ENCODE results near the gene PLEKHA6. TPM values are rescaled to one million over a fixed set of nuclear protein-coding genes. Genes with fewer than 3 reads are reported as not detected.

Gene PLEKHA6
- total RNA-seq, 1 donor from 2014 or later: 1.0 TPM

DNA sequence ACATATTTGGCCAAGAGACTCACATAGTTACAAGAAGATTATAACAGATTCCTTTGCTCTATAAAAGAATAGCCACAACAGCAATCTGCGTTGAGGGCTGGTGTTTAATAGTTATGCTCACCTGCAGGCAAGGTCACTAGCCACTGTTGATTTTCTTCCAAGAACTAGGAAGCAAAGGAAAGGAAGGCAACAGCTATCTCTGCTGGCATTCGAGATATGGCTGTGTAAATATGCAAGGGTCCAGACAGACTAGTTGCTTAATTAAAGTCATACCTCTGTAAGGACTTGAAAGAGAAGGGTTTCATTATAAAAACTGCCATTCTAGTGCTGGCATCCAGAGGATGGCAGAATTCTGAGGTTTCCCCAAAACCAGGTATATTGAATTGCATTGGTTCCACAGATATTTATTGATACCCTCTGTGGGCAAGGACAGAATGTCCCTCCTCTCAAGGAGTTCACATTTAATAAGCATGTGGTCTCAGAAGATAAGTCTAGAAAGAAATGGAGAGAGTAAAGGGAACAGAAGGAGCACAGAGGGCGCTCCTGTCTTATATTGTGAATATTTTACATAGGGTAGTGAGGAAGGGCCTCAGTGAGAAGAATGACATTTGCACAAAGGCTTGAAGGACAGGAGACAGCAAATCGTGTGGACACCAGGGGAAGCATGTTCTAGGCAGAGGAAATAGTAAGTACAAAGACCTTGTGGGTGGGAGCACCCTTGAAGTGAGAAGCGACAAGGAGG is 23.6 kb upstream of the PLEKHA6 start:
- peaks cover 5 to 9% (median 5%) of the 10 kb centered on the region in 3 donors for H3K27me3 ChIP-seq (ENCODE audit: control insufficient read depth in 3 of 3, insufficient read depth in 3 of 3, low read length in 3 of 3)
- no peak overlapping the region for H3K4me3 ChIP-seq (ENCODE audit: low read length in 3 of 3)
- peaks cover 4 to 9% (median 5%) of the 10 kb centered on the region in 3 donors for H3K4me1 ChIP-seq (ENCODE audit: control insufficient read depth in 3 of 3, insufficient read depth in 3 of 3, low read length in 3 of 3)
- H3K9me3 ChIP-seq (ENCODE audit: control insufficient read depth in 3 of 3, low read length in 3 of 3): no peaks in the 10 kb centered on the region
- H3K36me3 ChIP-seq (ENCODE audit: control insufficient read depth in 3 of 3, insufficient read depth in 3 of 3, low read length in 3 of 3): no peaks in the 10 kb centered on the region
- H3K27ac ChIP-seq (ENCODE audit: low read depth, low read length): no peak overlapping the region
- no peak overlapping the region for H3K9ac ChIP-seq (ENCODE audit: low read depth in 1 of 3, low read length in 3 of 3)

GRCh38 chr1:204382714-204383083 is 23.0 kb upstream of the PLEKHA6 start:
- no peak overlapping the region for H3K9ac ChIP-seq (ENCODE audit: low read depth in 1 of 3, low read length in 3 of 3)
- no peak overlapping the region for H3K27ac ChIP-seq (ENCODE audit: low read depth, low read length)
- H3K9me3 ChIP-seq (ENCODE audit: control insufficient read depth in 3 of 3, low read length in 3 of 3): no peaks in the 10 kb centered on the region
- H3K4me3 ChIP-seq (ENCODE audit: low read length in 3 of 3): no peak overlapping the region
- peaks cover 11 to 15% (median 12%) of the 10 kb centered on the region in 3 donors for H3K4me1 ChIP-seq (ENCODE audit: control insufficient read depth in 3 of 3, insufficient read depth in 3 of 3, low read length in 3 of 3)
- H3K36me3 ChIP-seq (ENCODE audit: control insufficient read depth in 3 of 3, insufficient read depth in 3 of 3, low read length in 3 of 3): no peaks in the 10 kb centered on the region
- H3K27me3 ChIP-seq (ENCODE audit: control insufficient read depth in 3 of 3, insufficient read depth in 3 of 3, low read length in 3 of 3): peaks cover 9 to 12% (median 10%) of the 10 kb centered on the region in 3 donors

- peaks cover 14 to 25% (median 18%) of the 10 kb centered on the region in 3 donors for H3K27me3 ChIP-seq (ENCODE audit: control insufficient read depth in 3 of 3, insufficient read depth in 3 of 3, low read length in 3 of 3)
- no peak overlapping the region for H3K4me3 ChIP-seq (ENCODE audit: low read length in 3 of 3)
- H3K9me3 ChIP-seq (ENCODE audit: control insufficient read depth in 3 of 3, low read length in 3 of 3): no peaks in the 10 kb centered on the region
- H3K4me1 ChIP-seq (ENCODE audit: control insufficient read depth in 3 of 3, insufficient read depth in 3 of 3, low read length in 3 of 3): peaks cover 15 to 23% (median 21%) of the 10 kb centered on the region in 3 donors
- no peak overlapping the region for H3K27ac ChIP-seq (ENCODE audit: low read depth, low read length)
- no peaks in the 10 kb centered on the region for H3K36me3 ChIP-seq (ENCODE audit: control insufficient read depth in 3 of 3, insufficient read depth in 3 of 3, low read length in 3 of 3)
- H3K9ac ChIP-seq (ENCODE audit: low read depth in 1 of 3, low read length in 3 of 3): peak overlapping the region in 1 of 3 donors; percentile 16
Measured at GRCh38 chr1:204380293-204380831, 20.6 kb upstream of the PLEKHA6 start.

DNA sequence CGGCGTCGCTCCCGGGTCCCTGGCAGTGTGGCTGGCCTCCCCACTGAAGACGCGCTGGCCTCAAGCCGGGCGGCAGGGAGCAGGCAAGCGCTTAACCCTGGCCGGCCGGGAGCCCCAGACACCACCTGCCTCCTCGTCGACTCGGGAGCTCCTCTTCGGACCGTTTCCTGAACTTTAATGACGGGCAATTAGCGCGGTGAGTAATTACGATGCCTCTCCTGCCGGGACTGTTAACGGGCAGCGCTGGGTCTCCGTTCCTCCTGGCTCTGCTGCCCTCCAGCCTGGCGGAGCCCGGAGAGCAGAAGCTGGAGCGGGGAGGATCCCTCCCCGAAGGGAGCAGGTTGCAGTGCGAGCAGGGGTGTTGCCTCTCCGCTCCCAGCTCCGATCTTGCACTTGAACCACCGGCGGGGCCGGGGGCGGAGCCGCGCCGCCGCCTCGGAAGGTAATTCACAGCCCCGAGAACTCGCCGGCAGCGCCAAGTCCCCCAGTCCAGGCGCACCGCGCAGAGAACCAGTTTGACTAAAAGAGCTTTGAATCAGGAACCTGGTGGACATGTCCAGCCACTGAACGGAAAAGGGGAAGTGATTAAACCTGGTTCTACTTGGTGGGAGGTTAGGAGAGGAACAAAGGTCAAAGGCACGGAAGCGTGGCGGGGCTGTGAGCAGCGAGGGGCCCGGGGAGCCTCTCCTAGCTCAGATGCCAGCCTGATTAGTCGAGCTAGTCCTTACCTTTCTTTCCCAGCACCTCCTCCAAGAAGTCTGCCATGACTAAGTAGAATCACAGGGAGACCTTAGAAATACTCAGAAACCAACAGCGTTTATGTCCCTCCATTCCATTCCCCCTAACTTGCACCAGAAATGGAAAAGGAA is 18.3 kb upstream of the PLEKHA6 start:
- H3K27me3 ChIP-seq (ENCODE audit: control insufficient read depth in 3 of 3, insufficient read depth in 3 of 3, low read length in 3 of 3): peaks cover 22 to 30% (median 26%) of the 10 kb centered on the region in 3 donors
- H3K9me3 ChIP-seq (ENCODE audit: control insufficient read depth in 3 of 3, low read length in 3 of 3): no peaks in the 10 kb centered on the region
- peaks cover 15 to 23% (median 21%) of the 10 kb centered on the region in 3 donors for H3K4me1 ChIP-seq (ENCODE audit: control insufficient read depth in 3 of 3, insufficient read depth in 3 of 3, low read length in 3 of 3)
- H3K9ac ChIP-seq (ENCODE audit: low read depth in 1 of 3, low read length in 3 of 3): peak overlapping the region; percentile 45 to 81 (median 68)
- peak overlapping the region; percentile 68 to 82 (median 81) for H3K4me3 ChIP-seq (ENCODE audit: low read length in 3 of 3)
- no peaks in the 10 kb centered on the region for H3K36me3 ChIP-seq (ENCODE audit: control insufficient read depth in 3 of 3, insufficient read depth in 3 of 3, low read length in 3 of 3)
- no peak overlapping the region for H3K27ac ChIP-seq (ENCODE audit: low read depth, low read length)

- Histone ChIP-seq H3K9me3 (ENCODE audit: control insufficient read depth in 3 of 3, low read length in 3 of 3) (no peaks in the 10 kb centered on the region), H3K4me3 (ENCODE audit: low read length in 3 of 3) (peak overlapping the region; percentile 43 to 81 (median 68)), H3K9ac (ENCODE audit: low read depth in 1 of 3, low read length in 3 of 3) (peak overlapping the region in 2 of 3 donors; percentile 45 to 81), H3K36me3 (ENCODE audit: control insufficient read depth in 3 of 3, insufficient read depth in 3 of 3, low read length in 3 of 3) (no peaks in the 10 kb centered on the region), H3K27ac (ENCODE audit: low read depth, low read length) (no peak overlapping the region), H3K27me3 (ENCODE audit: control insufficient read depth in 3 of 3, insufficient read depth in 3 of 3, low read length in 3 of 3) (peaks cover 22 to 30% (median 26%) of the 10 kb centered on the region in 3 donors), H3K4me1 (ENCODE audit: control insufficient read depth in 3 of 3, insufficient read depth in 3 of 3, low read length in 3 of 3) (peaks cover 15 to 23% (median 21%) of the 10 kb centered on the region in 3 donors)
Measured at GRCh38 chr1:204376919-204377799, 17.4 kb upstream of the PLEKHA6 start.

DNA sequence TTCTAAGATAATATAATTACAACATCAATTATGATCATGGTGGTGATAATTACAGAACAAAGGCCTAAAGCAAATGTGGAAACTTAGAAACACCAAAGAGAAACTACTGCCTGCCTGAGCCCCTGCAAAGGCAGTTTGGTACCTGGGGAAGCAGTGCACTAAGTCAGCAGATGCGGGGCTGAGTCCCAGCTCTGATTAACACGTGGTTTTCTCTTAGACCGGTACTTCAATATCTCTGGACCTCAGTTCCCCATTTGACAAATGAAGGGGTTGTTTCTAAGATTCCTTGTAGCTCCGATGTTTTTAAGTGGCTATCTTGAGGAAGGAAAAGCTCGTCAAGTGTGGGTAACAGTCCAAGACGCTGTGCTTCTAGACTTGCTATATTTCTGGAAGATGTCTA is 16.7 kb upstream of the PLEKHA6 start:
- Histone ChIP-seq H3K27me3 (ENCODE audit: control insufficient read depth in 3 of 3, insufficient read depth in 3 of 3, low read length in 3 of 3) (peaks cover 22 to 30% (median 26%) of the 10 kb centered on the region in 3 donors), H3K4me3 (ENCODE audit: low read length in 3 of 3) (no peak overlapping the region), H3K9ac (ENCODE audit: low read depth in 1 of 3, low read length in 3 of 3) (no peak overlapping the region)

GRCh38 chr1:204373911-204374310 is 14.2 kb upstream of the PLEKHA6 start:
- Histone ChIP-seq H3K4me3 (ENCODE audit: low read length in 3 of 3) (no peak overlapping the region), H3K9ac (ENCODE audit: low read depth in 1 of 3, low read length in 3 of 3) (no peak overlapping the region), H3K4me1 (ENCODE audit: control insufficient read depth in 3 of 3, insufficient read depth in 3 of 3, low read length in 3 of 3) (peaks cover 12 to 27% (median 27%) of the 10 kb centered on the region in 3 donors), H3K36me3 (ENCODE audit: control insufficient read depth in 3 of 3, insufficient read depth in 3 of 3, low read length in 3 of 3) (no peaks in the 10 kb centered on the region), H3K27ac (ENCODE audit: low read depth, low read length) (no peak overlapping the region), H3K9me3 (ENCODE audit: control insufficient read depth in 3 of 3, low read length in 3 of 3) (no peaks in the 10 kb centered on the region), H3K27me3 (ENCODE audit: control insufficient read depth in 3 of 3, insufficient read depth in 3 of 3, low read length in 3 of 3) (peaks cover 27 to 28% (median 28%) of the 10 kb centered on the region in 3 donors)

More for the DNA sequence above, 16.7 kb upstream of the PLEKHA6 start:
- Histone ChIP-seq H3K27ac (ENCODE audit: low read depth, low read length) (no peak overlapping the region), H3K9me3 (ENCODE audit: control insufficient read depth in 3 of 3, low read length in 3 of 3) (no peaks in the 10 kb centered on the region), H3K36me3 (ENCODE audit: control insufficient read depth in 3 of 3, insufficient read depth in 3 of 3, low read length in 3 of 3) (no peaks in the 10 kb centered on the region), H3K4me1 (ENCODE audit: control insufficient read depth in 3 of 3, insufficient read depth in 3 of 3, low read length in 3 of 3) (peaks cover 15 to 23% (median 21%) of the 10 kb centered on the region in 3 donors)

DNA sequence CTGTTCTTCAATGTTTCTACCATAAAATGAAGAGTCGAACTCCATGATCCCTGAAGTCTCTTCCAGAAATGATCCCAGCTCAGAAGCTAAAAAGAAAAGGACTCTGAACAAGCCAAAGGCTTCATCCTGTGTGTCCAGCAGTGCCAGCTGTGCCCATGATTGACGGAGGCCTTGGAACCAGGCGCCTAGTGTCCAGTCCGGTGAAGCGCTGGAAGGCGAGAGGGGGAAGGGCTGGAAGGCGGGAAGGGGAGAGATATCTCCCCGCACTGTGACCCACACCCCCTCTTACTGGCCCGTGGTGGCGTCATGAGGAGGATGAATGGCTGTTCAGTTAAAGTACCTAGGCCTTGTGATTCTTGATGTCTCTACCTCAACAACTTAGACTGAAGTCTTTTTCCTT is 10.4 kb upstream of the PLEKHA6 start:
- no peak overlapping the region for H3K27ac ChIP-seq (ENCODE audit: low read depth, low read length)
- H3K36me3 ChIP-seq (ENCODE audit: control insufficient read depth in 3 of 3, insufficient read depth in 3 of 3, low read length in 3 of 3): no peaks in the 10 kb centered on the region
- no peaks in the 10 kb centered on the region for H3K9me3 ChIP-seq (ENCODE audit: control insufficient read depth in 3 of 3, low read length in 3 of 3)
- H3K4me3 ChIP-seq (ENCODE audit: low read length in 3 of 3): no peak overlapping the region
- H3K9ac ChIP-seq (ENCODE audit: low read depth in 1 of 3, low read length in 3 of 3): no peak overlapping the region
- peaks cover 0 to 8% (median 7%) of the 10 kb centered on the region in 3 donors for H3K4me1 ChIP-seq (ENCODE audit: control insufficient read depth in 3 of 3, insufficient read depth in 3 of 3, low read length in 3 of 3)
- H3K27me3 ChIP-seq (ENCODE audit: control insufficient read depth in 3 of 3, insufficient read depth in 3 of 3, low read length in 3 of 3): peaks cover 5 to 20% (median 19%) of the 10 kb centered on the region in 3 donors
